ENCODE results near the gene MAP3K7. TPM values are rescaled to one million over a fixed set of nuclear protein-coding genes. Genes with fewer than 3 reads are reported as not detected.

MAP3K7 gene
- total and polyA plus RNA-seq, 2 of the 8 experiments (the other 6 are each of a cell fraction or from before 2014, with no cell fraction given), result 27.3 to 34.8 TPM

- 77% methylated on average over 1 of the region's 1 CpG; no CpG with 5 or more reads in 1 of the 2 experiments for WGBS, 2 experiments (ENCODE audit: extremely low coverage in 1 of 2, insufficient coverage in 1 of 2, insufficient read length in 1 of 2, insufficient replicate concordance in 2 of 2, low coverage in 1 of 2, low lambda C conversion rate in 2 of 2, missing lambda C conversion rate in 1 of 2)
- no peak for FAIRE-seq
- no peak overlapping the region for H2BK120ac ChIP-seq (replicated peaks; ENCODE audit: low read depth, low read length)
Measured at GRCh38 chr6:90631046-90631445, 44.2 kb upstream of the MAP3K7 start.

More at GRCh38 chr6:90631046-90631445, 44.2 kb upstream of the MAP3K7 start:
- H3K9me3 ChIP-seq (ENCODE audit: insufficient read depth in 2 of 2, low read depth in 1 of 2, low read length in 1 of 2), result no peaks in the 10 kb centered on the region; a peak in 1 of 4 replicates
- H2AK5ac ChIP-seq (ENCODE audit: low read depth, low read length), result no peak overlapping the region
- DNase-seq (ENCODE audit: low read depth in 1 of 2, low spot score in 2 of 2), result no peak
- no peak overlapping the region for H3K56ac ChIP-seq (replicated peaks; ENCODE audit: insufficient read length, low read depth, low read length)
- no peak overlapping the region for H4K8ac ChIP-seq (ENCODE audit: extremely low read depth, insufficient read depth, low read length)
- H3K14ac ChIP-seq (ENCODE audit: insufficient read length), result no peak overlapping the region
- no peaks in the 10 kb centered on the region for H3K79me1 ChIP-seq (ENCODE audit: low read depth, low read length)
- H3K23ac ChIP-seq (ENCODE audit: insufficient read length), result no peak overlapping the region
- H3K4ac ChIP-seq (replicated peaks; ENCODE audit: insufficient read length, low read depth, low read length), result no peak overlapping the region
- H3K79me2 ChIP-seq (ENCODE audit: control insufficient read depth in 1 of 2, insufficient read depth in 2 of 2, low read length in 2 of 2), result no peaks in the 10 kb centered on the region
- H2BK12ac ChIP-seq (ENCODE audit: low read depth, low read length), result no peak overlapping the region
- no peaks in the 10 kb centered on the region for H4K20me1 ChIP-seq (replicated peaks in 1 of 2; ENCODE audit: control insufficient read depth in 1 of 2, insufficient read depth in 2 of 2, low read length in 2 of 2)
- POLR2A ChIA-PET (ENCODE audit: partially characterized antibody), result no interaction called here
- no peak overlapping the region for H4K91ac ChIP-seq (replicated peaks; ENCODE audit: insufficient read length, low read length)
- no peak overlapping the region for H3K18ac ChIP-seq (ENCODE audit: extremely low read depth, low read length)
- no peak overlapping the region for H3K4me2 ChIP-seq (ENCODE audit: insufficient read depth in 1 of 2, low read depth in 2 of 2, low read length in 2 of 2)
- no peaks in the 10 kb centered on the region for H3K23me2 ChIP-seq (ENCODE audit: low read depth, low read length)
- H3K4me3 ChIP-seq (ENCODE audit: extremely low read depth in 1 of 4, insufficient read depth in 2 of 4, low read depth in 3 of 4, low read length in 4 of 4), result no peak overlapping the region
- H2BK5ac ChIP-seq (ENCODE audit: low read depth, low read length), result no peak overlapping the region
- H3K27ac ChIP-seq (ENCODE audit: low read depth, low read length), result no peak overlapping the region
- CTCF ChIA-PET (ENCODE audit: partially characterized antibody), result interaction anchor here (1.0 to 1.2 kb wide), 3 partner anchors 11 to 451 kb away, joined by 3 to 4 read pairs (median 3); no protein-coding TSS in a partner anchor
- H4K5ac ChIP-seq (ENCODE audit: insufficient read length, low read depth, low read length), result no peak overlapping the region
- no peak overlapping the region for H2AFZ ChIP-seq (ENCODE audit: low read length)
- H3K27me3 ChIP-seq (replicated peaks in 1 of 4; ENCODE audit: control insufficient read depth in 3 of 4, extremely low read depth in 1 of 4, insufficient read depth in 3 of 4, low read length in 3 of 4), result no peaks in the 10 kb centered on the region
- no peak overlapping the region for H2BK20ac ChIP-seq (ENCODE audit: low read length)
- H3K9ac ChIP-seq (replicated peaks in 1 of 4; ENCODE audit: extremely low read depth in 1 of 4, low read depth in 3 of 4, low read length in 3 of 4), result no peak overlapping the region
- no peak overlapping the region for H2BK15ac ChIP-seq (ENCODE audit: low read length)
- H3K4me1 ChIP-seq (replicated peaks in 1 of 4; ENCODE audit: control insufficient read depth in 3 of 4, insufficient read depth in 4 of 4, low read length in 3 of 4), result no peaks in the 10 kb centered on the region
- TF ChIP-seq SRF (IDR thresholded peaks at IDR 0.05; ENCODE audit: low read depth, low read length) (no peak), RAD21 (IDR thresholded peaks at IDR 0.05 in 1 of 2, conservative IDR thresholded peaks at IDR 0.05 in 1 of 2; ENCODE audit: low read depth in 2 of 2, low read length in 2 of 2) (peak in 1 of 2 experiments; percentile 24; a peak in 2 of 4 replicates)
- no peaks in the 10 kb centered on the region for H3K36me3 ChIP-seq (ENCODE audit: control insufficient read depth in 2 of 4, insufficient read depth in 4 of 4, low read length in 3 of 4)

All from H1 (cell line).